ENCODE data around the gene OTX1. TPM values are rescaled to one million over a fixed set of nuclear protein-coding genes. Genes with fewer than 3 reads are reported as not detected.

The OTX1 gene
- total RNA-seq, 1 donor, result not detected

DNA sequence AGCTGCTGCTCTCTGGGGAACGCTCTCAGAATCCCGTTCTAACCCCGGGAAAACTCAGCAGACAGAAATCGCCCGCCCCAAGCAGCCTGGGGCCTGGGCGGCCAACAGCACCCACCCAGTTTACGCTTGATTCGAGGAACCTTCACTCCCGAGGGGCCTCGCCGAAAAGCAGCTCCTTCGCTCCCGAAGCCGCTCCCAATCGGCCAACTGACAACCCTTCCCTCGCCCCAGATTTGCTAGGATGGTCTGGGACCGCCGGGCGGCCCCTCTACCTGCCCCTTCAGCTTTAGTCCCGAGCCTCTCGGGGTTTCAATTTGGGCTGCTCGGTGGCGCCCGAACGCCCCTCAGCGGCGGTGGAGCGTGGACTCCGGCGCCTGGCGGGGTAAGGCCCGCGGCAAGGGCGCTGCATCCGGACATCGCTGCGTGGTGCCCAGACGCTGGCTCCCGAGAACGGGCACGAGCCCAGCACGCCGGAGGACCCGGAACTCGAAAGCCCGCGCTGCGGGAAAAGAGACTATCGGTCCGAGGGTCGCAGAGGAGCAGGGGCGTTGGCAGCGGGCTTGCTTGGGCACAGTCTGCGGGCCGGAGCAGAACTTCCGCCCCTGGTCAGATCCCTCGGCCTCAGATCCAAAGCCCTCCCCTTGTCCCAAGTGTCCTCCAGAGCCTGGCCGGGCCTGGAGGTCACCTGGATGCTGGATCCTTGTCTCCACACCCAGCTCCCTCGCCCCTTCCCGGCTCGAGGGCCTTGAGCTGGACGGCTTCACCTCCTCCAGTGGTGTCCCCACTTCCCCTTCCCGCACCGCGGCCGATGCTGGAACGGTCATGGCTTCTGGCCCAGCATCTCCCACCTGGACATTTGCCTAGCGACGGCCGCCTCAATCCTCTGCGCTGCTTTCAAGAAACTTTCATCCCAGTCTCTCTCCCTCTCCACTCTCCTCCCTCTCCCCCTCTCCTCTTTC, 3.0 kb upstream of the OTX1 start:
- peak; percentile 54 for DNase-seq (ENCODE audit: insufficient read length, low spot score, missing footprints)
- Histone ChIP-seq H4K20me1 (ENCODE audit: insufficient read depth, low read length) (peaks cover 20% of the 10 kb centered on the region), H3K79me2 (ENCODE audit: insufficient read depth, low read length) (no peaks in the 10 kb centered on the region), H3K27me3 (ENCODE audit: insufficient read depth, low read length) (peaks cover 42% of the 10 kb centered on the region), H3K27ac (ENCODE audit: low read depth, low read length) (no peak overlapping the region), H3K36me3 (ENCODE audit: insufficient read depth, low read length) (peaks cover 6% of the 10 kb centered on the region), H3K9me3 (ENCODE audit: low read depth, low read length) (no peaks in the 10 kb centered on the region), H3K4me1 (ENCODE audit: insufficient read depth, low read length) (peaks cover 9% of the 10 kb centered on the region), H3K4me2 (ENCODE audit: insufficient read depth, low read length) (no peak overlapping the region), H2AFZ (ENCODE audit: low read length) (no peak overlapping the region), H3K4me3 (ENCODE audit: insufficient read depth, low read length) (no peak overlapping the region)
- TF ChIP-seq, protein P1, sequence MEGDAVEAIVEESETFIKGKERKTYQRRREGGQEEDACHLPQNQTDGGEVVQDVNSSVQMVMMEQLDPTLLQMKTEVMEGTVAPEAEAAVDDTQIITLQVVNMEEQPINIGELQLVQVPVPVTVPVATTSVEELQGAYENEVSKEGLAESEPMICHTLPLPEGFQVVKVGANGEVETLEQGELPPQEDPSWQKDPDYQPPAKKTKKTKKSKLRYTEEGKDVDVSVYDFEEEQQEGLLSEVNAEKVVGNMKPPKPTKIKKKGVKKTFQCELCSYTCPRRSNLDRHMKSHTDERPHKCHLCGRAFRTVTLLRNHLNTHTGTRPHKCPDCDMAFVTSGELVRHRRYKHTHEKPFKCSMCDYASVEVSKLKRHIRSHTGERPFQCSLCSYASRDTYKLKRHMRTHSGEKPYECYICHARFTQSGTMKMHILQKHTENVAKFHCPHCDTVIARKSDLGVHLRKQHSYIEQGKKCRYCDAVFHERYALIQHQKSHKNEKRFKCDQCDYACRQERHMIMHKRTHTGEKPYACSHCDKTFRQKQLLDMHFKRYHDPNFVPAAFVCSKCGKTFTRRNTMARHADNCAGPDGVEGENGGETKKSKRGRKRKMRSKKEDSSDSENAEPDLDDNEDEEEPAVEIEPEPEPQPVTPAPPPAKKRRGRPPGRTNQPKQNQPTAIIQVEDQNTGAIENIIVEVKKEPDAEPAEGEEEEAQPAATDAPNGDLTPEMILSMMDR (IDR thresholded peaks at IDR 0.05; ENCODE audit: extremely low read depth, low read depth, low read length), result no peak

DNA sequence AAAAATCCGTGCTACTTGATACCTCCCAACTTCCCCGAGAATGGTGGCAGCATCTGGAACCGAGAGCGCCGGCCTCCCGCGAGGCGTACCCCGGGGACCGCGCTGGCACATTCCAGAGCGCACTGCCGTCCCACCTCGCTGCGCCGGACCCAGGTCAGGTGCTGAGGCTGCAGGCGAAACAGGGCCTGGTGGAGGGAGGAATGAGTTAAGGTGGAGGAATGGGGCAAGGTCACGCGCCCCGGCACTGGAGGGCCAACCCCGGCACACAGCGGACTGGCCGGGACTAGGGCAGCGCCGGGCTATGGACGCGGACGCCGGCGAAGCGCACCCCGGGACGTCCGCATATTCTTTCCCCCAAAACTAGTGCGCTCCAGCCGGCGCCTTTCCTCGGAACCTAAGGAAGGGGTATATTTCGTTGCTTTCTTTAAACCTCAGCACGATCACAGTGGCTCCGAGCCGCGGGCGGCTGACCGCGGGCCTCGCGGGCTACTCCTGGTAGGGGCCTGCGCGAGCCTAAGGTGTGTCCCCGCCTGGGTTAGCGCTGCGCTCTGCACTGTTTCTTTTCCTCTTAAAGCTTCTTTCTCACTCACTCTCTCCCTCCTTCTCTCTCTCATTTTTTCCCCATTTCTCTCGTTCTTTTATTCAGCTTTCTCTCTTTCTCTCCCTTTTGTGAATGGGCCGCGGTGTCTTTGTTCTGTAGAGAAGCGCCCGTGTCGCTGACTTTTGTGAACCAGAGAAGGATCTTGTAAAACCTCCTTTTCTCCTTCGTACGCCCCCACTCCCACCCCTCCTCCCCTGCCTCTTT, 2.1 kb upstream of the OTX1 start:
- peak; percentile 86 for DNase-seq (ENCODE audit: insufficient read length, low spot score, missing footprints)
- Histone ChIP-seq H3K27me3 (ENCODE audit: insufficient read depth, low read length) (peaks cover 50% of the 10 kb centered on the region), H3K9me3 (ENCODE audit: low read depth, low read length) (no peaks in the 10 kb centered on the region), H3K27ac (ENCODE audit: low read depth, low read length) (no peak overlapping the region), H3K36me3 (ENCODE audit: insufficient read depth, low read length) (peaks cover 6% of the 10 kb centered on the region), H3K4me2 (ENCODE audit: insufficient read depth, low read length) (no peak overlapping the region), H4K20me1 (ENCODE audit: insufficient read depth, low read length) (peaks cover 18% of the 10 kb centered on the region), H3K4me1 (ENCODE audit: insufficient read depth, low read length) (peaks cover 9% of the 10 kb centered on the region), H3K79me2 (ENCODE audit: insufficient read depth, low read length) (no peaks in the 10 kb centered on the region), H2AFZ (ENCODE audit: low read length) (no peak overlapping the region), H3K4me3 (ENCODE audit: insufficient read depth, low read length) (no peak overlapping the region)
- TF ChIP-seq, protein P1 (IDR thresholded peaks at IDR 0.05; ENCODE audit: extremely low read depth, low read depth, low read length), result no peak

DNA sequence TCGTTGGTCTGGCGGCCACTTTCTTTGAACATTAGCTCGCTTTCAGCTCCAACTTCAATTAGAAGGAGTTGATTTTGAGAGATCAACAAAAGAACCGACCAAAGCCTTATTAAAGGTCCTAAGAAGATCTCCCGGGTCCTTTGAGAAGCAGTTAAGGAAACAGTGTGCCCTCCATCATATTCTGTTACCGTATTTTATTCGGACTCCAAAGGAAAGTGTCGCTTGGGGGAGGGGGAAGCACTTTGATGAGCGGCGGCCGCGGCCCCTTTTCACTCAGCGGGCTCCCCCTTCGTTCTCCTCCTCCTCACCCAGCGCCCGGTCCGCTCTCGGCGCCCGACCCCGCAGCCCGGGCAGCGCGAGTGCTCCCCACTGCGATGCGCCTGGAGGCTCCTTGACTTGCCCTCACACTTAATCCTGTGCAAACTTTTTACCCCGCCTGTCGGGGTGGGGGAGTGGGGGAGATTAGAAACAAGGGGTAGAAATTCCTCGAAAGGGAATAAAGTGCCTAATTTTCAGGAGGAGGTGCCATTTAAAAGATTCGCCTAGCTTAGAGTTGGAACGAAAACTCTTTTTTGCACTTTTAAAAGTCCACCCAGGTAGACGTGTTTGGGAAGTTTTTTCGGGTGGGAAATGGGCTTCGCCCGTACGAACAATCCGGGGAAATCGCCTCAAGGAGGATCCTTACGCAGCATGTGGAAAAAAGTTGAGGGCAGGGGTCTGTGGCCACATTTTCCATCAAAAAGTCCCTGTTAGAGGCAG, 1.2 kb upstream of the OTX1 start:
- peaks cover 6% of the 10 kb centered on the region for H3K36me3 ChIP-seq (ENCODE audit: insufficient read depth, low read length)

More for the DNA sequence above, 1.2 kb upstream of the OTX1 start:
- Histone ChIP-seq H3K27ac (ENCODE audit: low read depth, low read length) (no peak overlapping the region), H3K4me1 (ENCODE audit: insufficient read depth, low read length) (peaks cover 9% of the 10 kb centered on the region), H3K9me3 (ENCODE audit: low read depth, low read length) (no peaks in the 10 kb centered on the region), H3K4me3 (ENCODE audit: insufficient read depth, low read length) (peak overlapping the region; percentile 57), H2AFZ (ENCODE audit: low read length) (no peak overlapping the region), H4K20me1 (ENCODE audit: insufficient read depth, low read length) (peaks cover 17% of the 10 kb centered on the region), H3K27me3 (ENCODE audit: insufficient read depth, low read length) (peaks cover 58% of the 10 kb centered on the region), H3K4me2 (ENCODE audit: insufficient read depth, low read length) (peak overlapping the region; percentile 86), H3K79me2 (ENCODE audit: insufficient read depth, low read length) (no peaks in the 10 kb centered on the region)
- peak; percentile 91 for DNase-seq (ENCODE audit: insufficient read length, low spot score, missing footprints)
- TF ChIP-seq, protein P1 (IDR thresholded peaks at IDR 0.05; ENCODE audit: extremely low read depth, low read depth, low read length), result no peak

Data from osteoblast (primary cell).